ENCODE results near the gene SNPH. TPM values are rescaled to one million over a fixed set of nuclear protein-coding genes. Genes with fewer than 3 reads are reported as not detected.

SNPH gene
- total RNA-seq, 4 donors from 2014 or later = 2.1 to 14.0 (median 4.5) TPM

GRCh38 chr20:1298166-1298565 lies 32.1 kb downstream of the SNPH start:
- H3K27ac ChIP-seq = no peak overlapping the region
- H3K4me1 ChIP-seq = no peaks in the 10 kb centered on the region
- DNase-seq = no peak
- intact Hi-C loops (cut with DNase I; ENCODE audit: low total_unique reads) = no loop called here
- no peak overlapping the region for H3K4me3 ChIP-seq
- H3K27me3 ChIP-seq = no peaks in the 10 kb centered on the region
- no peaks in the 10 kb centered on the region for H3K9me3 ChIP-seq
- no peaks in the 10 kb centered on the region for H3K36me3 ChIP-seq
- TF ChIP-seq POLR2A (IDR thresholded peaks at IDR 0.05) (no peak), CTCF (IDR thresholded peaks at IDR 0.05) (no peak)

GRCh38 chr20:1298888-1299511 lies 32.9 kb downstream of the SNPH start:
- H3K27me3 ChIP-seq = no peaks in the 10 kb centered on the region
- H3K9me3 ChIP-seq = no peaks in the 10 kb centered on the region
- H3K27ac ChIP-seq = no peak overlapping the region
- TF ChIP-seq POLR2A (IDR thresholded peaks at IDR 0.05) (no peak), CTCF (IDR thresholded peaks at IDR 0.05) (no peak)
- no peak overlapping the region for H3K4me3 ChIP-seq
- no peak for DNase-seq
- no peaks in the 10 kb centered on the region for H3K4me1 ChIP-seq
- H3K36me3 ChIP-seq = no peaks in the 10 kb centered on the region
- intact Hi-C loops (cut with DNase I; ENCODE audit: low total_unique reads) = no loop called here

- Histone ChIP-seq H3K9me3 (no peaks in the 10 kb centered on the region), H3K27ac (no peak overlapping the region), H3K27me3 (no peaks in the 10 kb centered on the region), H3K4me3 (no peak overlapping the region), H3K36me3 (no peaks in the 10 kb centered on the region), H3K4me1 (no peaks in the 10 kb centered on the region)
- no peak for DNase-seq
- TF ChIP-seq CTCF (IDR thresholded peaks at IDR 0.05) (no peak), POLR2A (IDR thresholded peaks at IDR 0.05) (no peak)
- intact Hi-C loops (cut with DNase I; ENCODE audit: low total_unique reads) = no loop called here
Measured at GRCh38 chr20:1299522-1299921, 33.4 kb downstream of the SNPH start.

GRCh38 chr20:1300083-1300840 lies 34.2 kb downstream of the SNPH start:
- H3K27ac ChIP-seq = no peak overlapping the region
- H3K4me3 ChIP-seq = no peak overlapping the region
- no peaks in the 10 kb centered on the region for H3K9me3 ChIP-seq
- no peaks in the 10 kb centered on the region for H3K36me3 ChIP-seq
- DNase-seq = no peak
- H3K4me1 ChIP-seq = no peaks in the 10 kb centered on the region
- no peaks in the 10 kb centered on the region for H3K27me3 ChIP-seq
- intact Hi-C loops (cut with DNase I; ENCODE audit: low total_unique reads) = no loop called here
- no peak for TF ChIP-seq CTCF (IDR thresholded peaks at IDR 0.05)
- TF ChIP-seq POLR2A (IDR thresholded peaks at IDR 0.05) = no peak

GRCh38 chr20:1301031-1301529 lies 35.0 kb downstream of the SNPH start:
- H3K27me3 ChIP-seq = no peaks in the 10 kb centered on the region
- no peak overlapping the region for H3K27ac ChIP-seq
- no peaks in the 10 kb centered on the region for H3K9me3 ChIP-seq
- no peak for DNase-seq
- no peaks in the 10 kb centered on the region for H3K4me1 ChIP-seq
- no peaks in the 10 kb centered on the region for H3K36me3 ChIP-seq
- TF ChIP-seq CTCF (IDR thresholded peaks at IDR 0.05) (no peak), POLR2A (IDR thresholded peaks at IDR 0.05) (no peak)
- H3K4me3 ChIP-seq = no peak overlapping the region
- intact Hi-C loops (cut with DNase I; ENCODE audit: low total_unique reads) = no loop called here
